ENCODE data around the gene MYO15B.

MYO15B gene

GRCh38 chr17:75587675-75588595 lies at the start of gene MYO15B:
Gene MYO15B (plus strand): TSS chr17:75587800. CDS start chr17:75588058, 258 bp downstream.
- peak; percentile 52 to 68 for DNase-seq

GRCh38 chr17:75539967-75540729 lies 47.5 kb upstream of the MYO15B start:
- DNase-seq = no peak

GRCh38 chr17:75540923-75541503 lies 46.6 kb upstream of the MYO15B start:
- DNase-seq = no peak

- DNase-seq = no peak
These were observed 45.4 kb upstream of the MYO15B start for GRCh38 chr17:75542229-75542628.

DNA sequence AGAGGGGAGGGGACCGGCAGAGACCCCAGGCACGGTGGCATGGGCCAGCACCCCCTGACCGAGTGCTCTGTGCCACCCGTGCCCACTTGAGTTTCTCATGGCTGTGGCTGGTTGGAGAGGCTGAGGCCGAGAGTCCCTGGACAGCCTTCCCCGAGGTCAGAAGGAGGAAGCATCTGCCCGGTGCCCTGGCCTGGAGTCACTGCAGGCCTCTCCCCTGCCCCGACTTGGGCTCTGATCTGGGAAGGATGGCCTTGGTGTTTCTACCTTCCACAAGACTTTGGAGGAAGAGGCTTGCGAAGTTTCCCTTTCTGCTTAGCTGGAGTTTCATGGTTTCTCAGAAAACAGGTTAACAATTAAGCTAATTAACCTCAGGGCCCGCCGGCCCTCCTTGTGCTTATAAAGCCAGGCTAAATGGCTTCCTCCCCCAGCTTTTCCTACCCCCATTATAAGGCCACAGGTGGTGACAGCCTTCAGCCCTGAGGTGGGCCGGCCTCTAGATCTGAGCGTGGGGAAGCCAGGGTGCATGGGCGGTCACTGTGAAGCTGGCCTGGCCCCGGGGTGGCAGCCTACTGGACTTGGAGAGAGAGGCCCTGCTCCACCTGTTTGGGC lies 44.8 kb upstream of the MYO15B start:
- no peak for DNase-seq

DNA sequence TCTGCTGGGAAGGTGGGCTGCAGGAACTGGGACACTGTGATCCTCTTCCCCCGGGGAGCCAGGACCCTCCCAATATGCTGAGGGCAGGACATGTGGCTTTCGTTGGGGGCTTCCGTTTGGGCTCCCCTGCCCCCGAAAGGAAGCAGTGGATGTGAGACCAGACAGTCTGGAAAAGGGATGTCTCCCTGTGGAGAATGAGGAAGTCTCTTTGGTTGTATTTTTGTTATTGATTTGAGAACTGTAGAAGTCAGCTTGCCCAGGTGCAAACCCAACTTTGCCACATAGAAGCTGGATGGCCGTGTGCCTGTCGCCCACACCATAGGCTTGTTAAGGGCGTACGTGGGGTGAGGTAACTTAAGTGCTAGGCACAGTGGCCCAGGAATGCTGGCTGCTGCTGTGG lies 43.4 kb upstream of the MYO15B start:
- no peak for DNase-seq

DNA sequence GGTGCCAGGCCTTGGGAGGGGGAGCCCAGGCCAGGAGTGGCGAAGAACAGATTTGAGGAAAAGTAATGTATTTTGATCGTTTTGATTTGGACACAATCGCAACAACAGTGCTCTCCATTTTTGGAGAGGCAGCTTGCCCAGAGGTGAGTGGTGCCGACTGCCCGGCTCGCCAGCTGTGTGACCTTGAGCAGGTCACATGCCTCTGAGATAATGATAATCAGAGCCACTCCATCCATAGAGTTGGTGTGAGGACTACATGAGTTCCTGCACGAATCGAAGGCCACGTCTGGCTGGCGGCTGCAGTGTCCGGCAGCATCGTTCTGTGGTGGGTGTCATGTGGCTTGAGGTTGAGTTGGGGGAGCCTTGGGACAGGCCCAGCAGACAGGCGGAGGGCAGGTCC lies 41.4 kb upstream of the MYO15B start:
- no peak for DNase-seq

DNA sequence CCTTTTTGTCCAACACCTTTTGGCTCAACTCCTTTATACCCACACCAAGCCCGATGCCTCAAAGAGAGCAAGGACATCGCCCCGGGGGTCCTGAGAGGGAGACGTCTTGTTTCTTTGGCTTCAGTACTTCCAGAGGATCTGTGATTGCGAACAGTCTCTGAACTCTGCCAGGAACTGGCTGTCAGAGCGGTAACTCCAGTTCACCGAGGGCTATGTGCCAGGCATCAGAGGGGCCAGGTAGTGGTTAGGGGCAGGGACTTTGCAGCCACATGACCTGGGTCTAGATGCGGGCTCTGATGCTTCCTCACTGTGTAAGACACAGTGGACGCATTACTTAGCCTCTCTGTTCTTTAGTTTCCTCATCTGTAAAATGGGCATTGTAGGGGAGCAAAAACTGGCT lies 40.5 kb upstream of the MYO15B start:
- DNase-seq = no peak

DNA sequence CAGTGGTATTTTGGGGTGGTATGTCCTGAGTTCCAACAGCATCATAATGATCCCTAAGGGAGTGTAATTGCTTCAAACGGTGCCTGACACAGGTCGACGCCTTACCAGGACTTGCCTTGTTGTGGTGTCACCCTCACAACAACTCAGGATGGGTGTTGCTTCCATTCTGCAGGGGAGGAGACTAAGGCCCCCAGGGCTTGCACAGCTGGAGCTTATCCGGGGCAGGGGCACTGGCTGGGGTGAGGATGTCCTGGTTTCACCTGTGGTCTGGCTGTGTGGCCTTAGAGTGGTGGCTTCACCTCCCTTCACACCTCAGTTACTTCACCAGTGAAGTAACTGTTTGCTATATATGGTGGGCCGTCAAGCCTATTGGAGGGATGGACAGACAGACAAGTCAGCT lies 38.8 kb upstream of the MYO15B start:
- no peak for DNase-seq

GRCh38 chr17:75549246-75550138 lies 38.1 kb upstream of the MYO15B start:
- no peak for DNase-seq

DNA sequence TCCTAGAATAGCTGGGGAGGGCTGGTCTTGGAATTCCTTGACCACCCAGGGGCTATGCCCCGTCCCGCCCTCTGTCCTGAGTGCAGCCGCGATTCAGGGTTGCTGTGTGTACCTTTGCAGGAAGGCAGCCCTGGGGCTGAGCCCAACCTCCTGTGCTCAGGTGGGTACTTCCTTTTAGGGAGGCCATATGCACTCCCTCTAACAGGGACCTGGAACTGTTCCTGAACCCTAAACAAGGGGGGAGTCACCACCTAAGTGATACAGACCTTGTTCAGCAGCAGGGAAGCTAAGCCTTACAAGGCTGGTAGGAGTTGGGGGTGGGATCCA lies 37.5 kb upstream of the MYO15B start:
- DNase-seq = no peak

GRCh38 chr17:75551266-75551665 lies 36.3 kb upstream of the MYO15B start:
- DNase-seq = no peak

- no peak for DNase-seq
These were observed 34.9 kb upstream of the MYO15B start for GRCh38 chr17:75552425-75553294.

- peak in 1 of 2 experiments; percentile 6 for DNase-seq
These were observed 34.1 kb upstream of the MYO15B start for GRCh38 chr17:75553295-75554110.

- DNase-seq = no peak
These were observed 31.9 kb upstream of the MYO15B start for GRCh38 chr17:75555679-75556153.

DNA sequence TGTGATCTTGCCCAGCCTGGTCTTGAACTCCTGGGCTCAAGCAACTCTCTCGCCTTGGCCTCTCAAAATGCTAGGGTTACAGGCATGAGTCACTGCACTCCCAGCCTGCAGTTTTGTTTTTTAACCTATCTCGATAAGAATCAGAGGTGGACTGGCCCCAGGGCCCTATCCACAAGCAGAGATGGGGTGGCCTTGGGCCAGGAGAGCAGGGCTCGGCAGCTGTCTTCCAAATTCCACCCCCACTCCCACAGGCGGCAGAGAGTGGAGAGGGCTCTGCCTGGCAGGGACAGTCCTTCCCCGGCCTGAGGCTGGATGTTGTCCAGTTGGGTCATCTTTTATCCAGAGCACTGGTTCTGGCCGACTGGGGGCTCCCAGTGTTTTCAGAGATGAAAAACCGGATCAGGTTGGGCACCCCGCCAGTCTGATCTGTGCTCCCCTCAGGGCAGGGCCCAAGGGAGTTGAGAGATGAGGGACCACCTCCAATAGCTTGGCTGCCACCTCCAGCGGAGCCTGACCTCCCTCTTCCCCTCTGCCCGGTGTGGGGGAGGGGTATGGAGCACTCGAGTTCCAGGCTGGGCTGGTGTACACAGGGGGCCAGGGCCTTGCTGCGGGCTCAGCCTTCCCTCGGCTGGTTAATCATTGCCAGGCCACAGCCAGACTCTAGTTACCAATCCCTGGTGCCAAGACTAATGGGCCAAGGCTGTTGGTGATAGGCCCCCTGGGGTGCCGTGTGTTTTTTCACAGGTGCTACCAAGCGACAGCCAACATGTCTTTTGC lies 30.3 kb upstream of the MYO15B start:
- no peak for DNase-seq

DNA sequence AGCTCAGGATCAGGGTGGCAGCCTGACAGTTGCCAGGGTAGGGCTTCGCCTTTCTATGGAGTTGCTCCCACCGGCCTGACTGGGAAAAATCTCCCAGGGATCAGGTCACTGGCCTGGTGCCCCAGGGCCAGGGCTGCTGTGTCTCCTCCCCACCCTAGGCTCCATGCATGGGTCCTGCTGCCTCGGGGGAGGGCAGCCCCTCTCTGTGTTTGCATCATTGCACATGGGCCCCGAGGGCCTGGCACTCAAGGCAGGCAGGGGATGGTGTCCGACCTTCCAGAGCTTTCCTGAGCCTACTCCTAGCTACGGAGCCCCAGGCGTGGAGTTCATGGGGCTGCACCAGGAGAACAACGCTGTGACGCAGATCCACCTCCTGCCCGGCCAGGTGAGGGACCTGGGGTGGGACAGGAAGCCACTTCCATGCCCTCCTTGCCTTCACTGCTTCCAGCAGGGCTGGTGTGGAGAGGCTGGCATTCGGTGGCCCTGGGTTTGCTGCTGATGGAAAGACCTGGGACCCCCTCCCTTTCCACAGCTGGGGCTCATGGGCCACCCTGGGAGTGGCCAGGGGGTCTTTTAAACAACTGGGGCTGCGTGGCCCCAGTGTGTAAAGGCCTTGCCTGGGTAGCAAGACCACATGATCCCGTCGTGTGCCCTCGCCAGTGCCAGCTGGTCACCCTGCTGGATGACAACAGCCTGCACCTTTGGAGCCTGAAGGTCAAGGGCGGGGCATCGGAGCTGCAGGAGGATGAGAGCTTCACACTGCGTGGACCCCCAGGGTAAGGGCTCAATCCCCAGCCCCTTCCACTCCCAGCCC lies 29.5 kb upstream of the MYO15B start:
- no peak for DNase-seq

All from AML-193 (cell line).